ENCODE data around the gene MIPEP.

DNA sequence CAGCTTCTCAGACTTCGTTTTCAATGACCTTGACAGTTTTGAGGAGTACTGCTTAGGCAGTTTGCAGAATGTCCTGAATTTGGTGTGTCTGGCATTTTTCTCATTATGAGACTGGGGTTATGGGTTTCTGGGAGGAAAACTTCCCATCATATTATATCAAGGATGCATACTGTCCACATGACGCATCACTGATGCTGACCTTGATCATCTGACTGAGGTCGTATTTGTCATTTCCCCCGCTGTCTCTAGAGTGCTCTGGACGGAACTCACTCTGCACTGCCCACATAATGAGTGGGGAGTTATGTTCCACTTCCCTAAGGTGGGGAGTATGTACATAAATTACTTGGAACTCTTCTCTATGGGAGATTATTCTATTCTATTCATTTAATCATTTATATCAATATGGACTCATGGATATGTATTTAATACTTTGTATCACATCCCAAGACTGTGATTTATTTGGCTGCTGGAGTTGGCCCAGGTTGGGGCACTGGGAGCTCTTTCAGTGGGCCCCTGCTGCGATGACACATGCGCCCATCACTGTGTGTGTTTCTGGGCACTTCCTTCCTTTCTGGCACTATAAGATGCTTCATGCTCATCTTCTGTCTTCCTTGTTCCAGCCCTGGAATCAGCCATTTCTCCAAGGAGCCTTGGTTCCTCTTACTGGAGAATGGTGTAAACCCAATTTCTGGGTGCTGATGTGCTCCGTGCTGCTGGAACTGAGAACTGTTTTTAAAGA is 138.6 kb downstream of the MIPEP start:
- TF ChIP-seq, protein P1, sequence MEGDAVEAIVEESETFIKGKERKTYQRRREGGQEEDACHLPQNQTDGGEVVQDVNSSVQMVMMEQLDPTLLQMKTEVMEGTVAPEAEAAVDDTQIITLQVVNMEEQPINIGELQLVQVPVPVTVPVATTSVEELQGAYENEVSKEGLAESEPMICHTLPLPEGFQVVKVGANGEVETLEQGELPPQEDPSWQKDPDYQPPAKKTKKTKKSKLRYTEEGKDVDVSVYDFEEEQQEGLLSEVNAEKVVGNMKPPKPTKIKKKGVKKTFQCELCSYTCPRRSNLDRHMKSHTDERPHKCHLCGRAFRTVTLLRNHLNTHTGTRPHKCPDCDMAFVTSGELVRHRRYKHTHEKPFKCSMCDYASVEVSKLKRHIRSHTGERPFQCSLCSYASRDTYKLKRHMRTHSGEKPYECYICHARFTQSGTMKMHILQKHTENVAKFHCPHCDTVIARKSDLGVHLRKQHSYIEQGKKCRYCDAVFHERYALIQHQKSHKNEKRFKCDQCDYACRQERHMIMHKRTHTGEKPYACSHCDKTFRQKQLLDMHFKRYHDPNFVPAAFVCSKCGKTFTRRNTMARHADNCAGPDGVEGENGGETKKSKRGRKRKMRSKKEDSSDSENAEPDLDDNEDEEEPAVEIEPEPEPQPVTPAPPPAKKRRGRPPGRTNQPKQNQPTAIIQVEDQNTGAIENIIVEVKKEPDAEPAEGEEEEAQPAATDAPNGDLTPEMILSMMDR (IDR thresholded peaks at IDR 0.05; ENCODE audit: poor library complexity, severe bottlenecking) = no peak
- no peak for TF ChIP-seq EP300 (conservative IDR thresholded peaks at IDR 0.05; ENCODE audit: poor library complexity, severe bottlenecking)
- no peak for TF ChIP-seq SMC3 (conservative IDR thresholded peaks at IDR 0.05; ENCODE audit: poor library complexity)

All from neural cell (in vitro differentiated cells).